OCI-LY3 (cell line): Measurements from ENCODE around the gene DYNLT3.

Experiments used
- H2AFZ ChIP-seq: fragments of 200-600, 300-600 bp; shearing (Covaris generic); 2 replicates; pipeline ENCODE4 v1.6.0; 2014; ENCODE audit warnings: antibody characterized with exemption, low read depth, low read length
- H3K27ac ChIP-seq: fragments of 200-600, 300-600 bp; sonication (generic); 2 replicates; pipeline ENCODE4 v1.5.1; 2014; ENCODE audit warnings: mild to moderate bottlenecking, low read length, moderate library complexity, mixed read lengths
- H3K27me3 ChIP-seq: fragments of 200-600, 300-600 bp; sonication (generic); 2 replicates; pipeline ENCODE4 v1.6.1; 2014; ENCODE audit warnings: low read depth, low read length, mixed read lengths
- H3K36me3 ChIP-seq: fragments of 200-600, 300-600 bp; sonication (generic); replicated peaks from 2 replicates; pipeline ENCODE3; 2014; ENCODE audit warnings: low read depth, low read length, mixed read lengths
- H3K4me1 ChIP-seq: fragments of 300-600, 200-600 bp; sonication (generic); 2 replicates; pipeline ENCODE4 v1.6.1; 2014; ENCODE audit warnings: low read length, mixed read lengths
- H3K4me2 ChIP-seq: fragments of 200-600, 300-600 bp; sonication (generic); 2 replicates; pipeline ENCODE4 v1.6.1; 2014; ENCODE audit warnings: low read length, mixed read lengths
- H3K4me3 ChIP-seq: fragments of 300-600, 200-600 bp; sonication (generic); 2 replicates; pipeline ENCODE4 v1.5.1; 2014; ENCODE audit warnings: antibody characterized with exemption, mild to moderate bottlenecking, low read length, moderate library complexity
- H3K79me2 ChIP-seq: fragments of 300-600, 200-600 bp; shearing (Covaris generic); 2 replicates; pipeline ENCODE4 v1.6.1; 2014; ENCODE audit warnings: mild to moderate bottlenecking, low read length, mixed read lengths
- H3K9ac ChIP-seq: fragments of 300-600, 200-600 bp; shearing (Covaris generic); 2 replicates; pipeline ENCODE4 v1.6.0; 2014; ENCODE audit warnings: mild to moderate bottlenecking, low read length, moderate library complexity
- H3K9me3 ChIP-seq: fragments of 200-600, 300-600 bp; shearing (Covaris generic); 2 replicates; pipeline ENCODE4 v1.6.1; 2014; ENCODE audit warnings: low read length, mixed read lengths; ENCODE audit not compliant: insufficient read depth
- H4K20me1 ChIP-seq: fragments of 200-600, 300-600 bp; sonication (generic); 2 replicates; pipeline ENCODE4 v1.6.1; 2016; ENCODE audit warnings: low read length, mixed read lengths; ENCODE audit not compliant: insufficient read depth
- EZH2phosphoT487 ChIP-seq: fragments of 200-600 bp; shearing (Covaris generic); IDR thresholded peaks from 2 replicates; pipeline ENCODE4 v1.6.1; 2018; ENCODE audit warnings: antibody characterized with exemption, mixed run types, low read depth
- TF ChIP-seq, protein P1 (sequence below): fragments of 200-600, 300-600 bp; sonication (generic); IDR thresholded peaks from 2 replicates; pipeline ENCODE4 v1.5.1; 2014; ENCODE audit warnings: antibody characterized with exemption, low read length, low read depth

Gene DYNLT3

DNA sequence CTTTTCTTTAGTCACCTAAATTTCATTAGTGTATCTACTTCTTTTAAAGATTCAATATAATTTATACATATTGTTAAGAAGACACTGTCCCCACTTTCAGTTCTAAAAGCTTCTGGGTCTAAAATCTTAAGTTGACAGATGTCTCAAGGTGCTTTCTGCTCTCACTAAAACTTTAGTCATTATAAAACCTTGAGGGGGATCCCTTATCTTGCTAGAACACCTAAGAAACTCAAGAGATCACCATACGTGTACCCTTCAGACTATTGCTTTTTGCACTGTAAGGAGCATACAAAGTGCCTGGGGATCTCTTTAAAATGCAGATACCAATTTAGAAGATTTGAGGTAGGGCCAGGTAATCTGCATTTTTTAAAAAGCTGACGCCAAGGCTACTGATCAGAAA lies 37.4 kb downstream of the DYNLT3 start:
- Histone ChIP-seq H3K36me3 (peaks cover 55% of the 10 kb centered on the region), H2AFZ (no peak overlapping the region), H3K4me2 (peak overlapping the region; percentile 51), H3K4me1 (peaks cover 89% of the 10 kb centered on the region), H3K79me2 (peaks cover 25% of the 10 kb centered on the region), H3K4me3 (no peak overlapping the region), H3K27ac (peak overlapping the region; percentile 98), H3K9me3 (no peaks in the 10 kb centered on the region), H3K9ac (peak overlapping the region; percentile 52), H4K20me1 (peaks cover 8% of the 10 kb centered on the region), H3K27me3 (no peaks in the 10 kb centered on the region)
- TF ChIP-seq, protein P1, sequence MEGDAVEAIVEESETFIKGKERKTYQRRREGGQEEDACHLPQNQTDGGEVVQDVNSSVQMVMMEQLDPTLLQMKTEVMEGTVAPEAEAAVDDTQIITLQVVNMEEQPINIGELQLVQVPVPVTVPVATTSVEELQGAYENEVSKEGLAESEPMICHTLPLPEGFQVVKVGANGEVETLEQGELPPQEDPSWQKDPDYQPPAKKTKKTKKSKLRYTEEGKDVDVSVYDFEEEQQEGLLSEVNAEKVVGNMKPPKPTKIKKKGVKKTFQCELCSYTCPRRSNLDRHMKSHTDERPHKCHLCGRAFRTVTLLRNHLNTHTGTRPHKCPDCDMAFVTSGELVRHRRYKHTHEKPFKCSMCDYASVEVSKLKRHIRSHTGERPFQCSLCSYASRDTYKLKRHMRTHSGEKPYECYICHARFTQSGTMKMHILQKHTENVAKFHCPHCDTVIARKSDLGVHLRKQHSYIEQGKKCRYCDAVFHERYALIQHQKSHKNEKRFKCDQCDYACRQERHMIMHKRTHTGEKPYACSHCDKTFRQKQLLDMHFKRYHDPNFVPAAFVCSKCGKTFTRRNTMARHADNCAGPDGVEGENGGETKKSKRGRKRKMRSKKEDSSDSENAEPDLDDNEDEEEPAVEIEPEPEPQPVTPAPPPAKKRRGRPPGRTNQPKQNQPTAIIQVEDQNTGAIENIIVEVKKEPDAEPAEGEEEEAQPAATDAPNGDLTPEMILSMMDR, result no peak
- TF ChIP-seq EZH2phosphoT487, result no peak

DNA sequence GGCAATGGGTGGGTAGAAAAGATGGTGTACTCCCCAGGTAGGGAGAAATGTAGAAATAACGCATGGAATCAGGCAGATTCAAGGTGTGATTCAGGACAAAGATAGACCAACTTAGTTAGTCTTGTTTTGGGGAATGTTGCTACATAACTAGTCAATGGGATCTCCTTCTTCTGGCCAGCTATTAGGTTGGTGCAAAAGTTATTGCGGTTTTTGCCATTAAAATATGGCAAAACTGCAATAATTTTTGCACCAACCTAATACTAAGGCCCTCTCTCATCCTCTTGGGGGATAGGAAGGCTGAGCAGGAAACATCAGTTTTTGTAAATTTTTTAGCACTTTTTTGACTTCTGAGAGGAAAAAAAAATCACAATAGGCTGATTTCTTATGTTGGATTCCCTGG lies 44.3 kb downstream of the DYNLT3 start:
- Histone ChIP-seq H3K9me3 (no peaks in the 10 kb centered on the region), H3K27ac (no peak overlapping the region), H3K27me3 (no peaks in the 10 kb centered on the region), H2AFZ (no peak overlapping the region), H4K20me1 (peaks cover 27% of the 10 kb centered on the region), H3K4me1 (peaks cover 20% of the 10 kb centered on the region), H3K36me3 (peaks cover 93% of the 10 kb centered on the region), H3K9ac (no peak overlapping the region), H3K4me3 (no peak overlapping the region), H3K4me2 (no peak overlapping the region), H3K79me2 (peaks cover 63% of the 10 kb centered on the region)
- TF ChIP-seq EZH2phosphoT487, result no peak
- TF ChIP-seq, protein P1, result no peak

DNA sequence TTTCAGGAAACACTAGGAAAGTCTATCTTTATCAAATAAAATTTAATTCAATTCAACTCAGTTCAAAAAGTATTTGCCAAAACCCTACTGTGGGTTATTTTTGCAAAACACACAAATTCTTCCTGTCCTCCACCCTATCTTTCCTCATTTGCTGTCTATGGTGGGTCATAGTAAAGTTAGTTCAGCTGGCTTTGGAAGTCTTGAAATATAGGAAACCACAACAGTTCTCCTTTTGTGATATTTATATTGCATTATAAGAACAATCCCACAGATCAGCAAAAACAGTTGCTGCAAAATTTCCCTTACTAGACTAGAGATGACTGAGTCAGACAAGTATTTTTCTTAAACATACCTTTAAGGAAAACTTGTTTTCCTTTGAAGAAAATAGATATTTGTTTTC lies 45.3 kb downstream of the DYNLT3 start:
- Histone ChIP-seq H3K27me3 (no peaks in the 10 kb centered on the region), H3K9ac (no peak overlapping the region), H3K4me3 (no peak overlapping the region), H3K9me3 (no peaks in the 10 kb centered on the region), H4K20me1 (peaks cover 37% of the 10 kb centered on the region), H3K4me2 (no peak overlapping the region), H3K27ac (no peak overlapping the region), H3K4me1 (peaks cover 25% of the 10 kb centered on the region), H3K79me2 (peaks cover 68% of the 10 kb centered on the region), H2AFZ (no peak overlapping the region), H3K36me3 (peaks cover 98% of the 10 kb centered on the region)
- TF ChIP-seq EZH2phosphoT487, result no peak

DNA sequence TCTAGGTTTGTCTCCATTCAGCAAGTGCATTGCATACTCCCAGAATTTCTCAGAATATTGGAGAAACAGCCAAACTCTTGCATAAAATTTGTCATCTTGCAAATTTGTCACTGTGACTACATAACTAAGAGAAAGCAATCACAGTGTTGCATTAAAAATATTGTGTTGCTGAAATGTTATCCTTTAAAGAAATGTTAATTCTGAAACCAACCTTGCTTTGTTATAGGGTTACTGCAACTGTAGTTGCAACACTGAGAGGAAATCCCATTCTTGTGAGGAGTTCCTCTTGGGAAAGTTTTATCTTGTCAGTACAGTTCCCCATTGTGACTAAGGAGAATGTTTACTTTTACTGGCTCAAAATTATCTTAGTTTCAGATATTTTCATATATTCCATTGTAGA lies 46.7 kb downstream of the DYNLT3 start:
- Histone ChIP-seq H3K4me2 (no peak overlapping the region), H3K4me3 (no peak overlapping the region), H3K9me3 (no peaks in the 10 kb centered on the region), H3K27ac (no peak overlapping the region), H2AFZ (no peak overlapping the region), H3K9ac (no peak overlapping the region), H3K4me1 (peaks cover 25% of the 10 kb centered on the region), H3K36me3 (peaks cover 95% of the 10 kb centered on the region), H3K79me2 (peaks cover 80% of the 10 kb centered on the region), H4K20me1 (peaks cover 41% of the 10 kb centered on the region), H3K27me3 (no peaks in the 10 kb centered on the region)
- TF ChIP-seq, protein P1, result no peak
- TF ChIP-seq EZH2phosphoT487, result no peak

DNA sequence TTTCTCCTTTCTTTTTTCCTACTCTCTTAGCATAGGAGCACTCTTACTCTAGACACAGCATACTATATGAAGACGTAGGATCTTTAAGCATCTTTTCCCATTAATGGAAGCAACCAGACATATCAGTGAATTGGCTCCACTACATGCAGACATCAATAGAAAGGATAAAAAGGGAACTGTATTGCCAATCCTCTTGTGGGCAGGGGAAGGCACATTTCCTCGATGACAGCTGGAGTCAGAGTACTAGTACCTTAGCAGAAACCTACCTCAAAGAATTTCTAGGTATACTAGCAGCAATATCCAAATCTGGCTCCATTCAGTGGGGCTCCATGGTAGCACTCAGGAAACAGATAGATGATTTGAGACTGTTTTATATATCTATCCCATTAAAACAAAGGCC lies 47.4 kb downstream of the DYNLT3 start:
- H3K4me1 ChIP-seq, result peaks cover 31% of the 10 kb centered on the region
- peaks cover 48% of the 10 kb centered on the region for H4K20me1 ChIP-seq
- H2AFZ ChIP-seq, result no peak overlapping the region
- peaks cover 83% of the 10 kb centered on the region for H3K79me2 ChIP-seq
- H3K9me3 ChIP-seq, result no peaks in the 10 kb centered on the region
- H3K4me3 ChIP-seq, result no peak overlapping the region
- no peak overlapping the region for H3K27ac ChIP-seq
- no peak overlapping the region for H3K9ac ChIP-seq
- H3K4me2 ChIP-seq, result no peak overlapping the region
- TF ChIP-seq, protein P1, result no peak
- no peak for TF ChIP-seq EZH2phosphoT487
- H3K36me3 ChIP-seq, result peaks cover 94% of the 10 kb centered on the region
- H3K27me3 ChIP-seq, result no peaks in the 10 kb centered on the region
